ENCODE measurements around the gene DDX20.

The DDX20 gene

GRCh38 chr1:111735321-111735720 lies 20.4 kb upstream of the DDX20 start:
- DNase-seq (ENCODE audit: extremely low spot score), result no peak
- CTCF ChIA-PET, result interaction anchor here (0.6 to 8.8 kb wide), 4 partner anchors 11 to 253 kb away, joined by 3 to 79 read pairs (median 36); partner anchors contain the start of gene DDX20
- POLR2A ChIA-PET, result no interaction called here
- TF ChIP-seq CTCF (IDR thresholded peaks at IDR 0.05; ENCODE audit: control extremely low read depth, extremely low read depth, low read depth, missing control alignments), result no peak

- no peak for DNase-seq (ENCODE audit: extremely low spot score)
- ChIA-PET CTCF (interaction anchor here (0.6 to 8.8 kb wide), 8 partner anchors 9 to 254 kb away, joined by 3 to 79 read pairs (median 13); partner anchors contain the start of gene DDX20), POLR2A (no interaction called here)
- TF ChIP-seq CTCF (IDR thresholded peaks at IDR 0.05; ENCODE audit: control extremely low read depth, extremely low read depth, low read depth, missing control alignments), result no peak
Measured at GRCh38 chr1:111735858-111736544, 19.7 kb upstream of the DDX20 start.

GRCh38 chr1:111736548-111737215 lies 19.0 kb upstream of the DDX20 start:
- POLR2A ChIA-PET, result no interaction called here
- no peak for TF ChIP-seq CTCF (IDR thresholded peaks at IDR 0.05; ENCODE audit: control extremely low read depth, extremely low read depth, low read depth, missing control alignments)
- no peak for DNase-seq (ENCODE audit: extremely low spot score)
- CTCF ChIA-PET, result interaction anchor here (1.3 to 8.8 kb wide), 8 partner anchors 10 to 229 kb away, joined by 3 to 79 read pairs (median 18); partner anchors contain the start of gene DDX20

- DNase-seq (ENCODE audit: extremely low spot score), result no peak
- no peak for TF ChIP-seq CTCF (IDR thresholded peaks at IDR 0.05; ENCODE audit: control extremely low read depth, extremely low read depth, low read depth, missing control alignments)
- CTCF ChIA-PET, result interaction anchor here (1.3 to 8.8 kb wide), 9 partner anchors 9 to 230 kb away, joined by 3 to 79 read pairs (median 16); partner anchors contain the start of gene DDX20
- POLR2A ChIA-PET, result interaction anchor here (0.6 to 0.9 kb wide), 2 partner anchors 17 to 775 kb away, joined by 3 to 4 read pairs; no protein-coding TSS in a partner anchor
Measured at GRCh38 chr1:111737216-111738132, 18.2 kb upstream of the DDX20 start.

GRCh38 chr1:111738133-111738435 lies 17.6 kb upstream of the DDX20 start:
- ChIA-PET POLR2A (interaction anchor here (0.6 to 0.9 kb wide), 2 partner anchors 17 to 776 kb away, joined by 3 to 4 read pairs; no protein-coding TSS in a partner anchor), CTCF (interaction anchor here (1.9 to 8.8 kb wide), 6 partner anchors 8 to 230 kb away, joined by 6 to 79 read pairs (median 19); no protein-coding TSS in a partner anchor)
- no peak for DNase-seq (ENCODE audit: extremely low spot score)
- TF ChIP-seq CTCF (IDR thresholded peaks at IDR 0.05; ENCODE audit: control extremely low read depth, extremely low read depth, low read depth, missing control alignments), result no peak
